GM23338 (cell line): ENCODE measurements around the gene EFCC1.

Experiments
- CREB1 ChIP-seq: fragments of 250-450 bp; sonication (Bioruptor Pico); IDR thresholded peaks from 2 replicates; pipeline ENCODE4 v1.5.0; 2020; ENCODE audit warnings: low read depth, mild to moderate bottlenecking, moderate library complexity
- EZH2 ChIP-seq: fragments of 200-600 bp; sonication (generic); IDR thresholded peaks from one replicate; pipeline ENCODE4 v1.8.0; 2017; ENCODE audit warnings: antibody characterized with exemption, mild to moderate bottlenecking, low read depth; ENCODE audit not compliant: unreplicated experiment
- EZH2phosphoT487 ChIP-seq: fragments of 200-600 bp; sonication (generic); IDR thresholded peaks from one replicate; pipeline ENCODE4 v1.8.1; 2018; ENCODE audit warnings: antibody characterized with exemption; ENCODE audit not compliant: unreplicated experiment
- JUNB ChIP-seq: IDR thresholded peaks from one replicate; pipeline ENCODE4 v1.6.1; 2016; ENCODE audit warnings: antibody characterized with exemption; ENCODE audit not compliant: unreplicated experiment
- POLR2AphosphoS5 ChIP-seq: IDR thresholded peaks from 2 replicates; pipeline ENCODE4 v1.6.1; 2016; ENCODE audit warnings: antibody characterized with exemption, low read depth
- TF ChIP-seq, protein P1 (sequence below), 2 experiments: fragments of 200-600 bp in 1 of 2; sonication (generic) in 1 of 2; conservative IDR thresholded peaks; 2 replicates each; pipeline versions ENCODE4 v1.5.1 to v1.6.1; 2016 to 2017; ENCODE audit warnings: antibody characterized with exemption in 2 of 2, low read depth in 2 of 2, mild to moderate bottlenecking in 2 of 2, moderate library complexity in 1 of 2
- TF ChIP-seq, protein P2 (sequence below): IDR thresholded peaks from 2 replicates; pipeline ENCODE4 v1.6.1; 2016; ENCODE audit warnings: antibody characterized with exemption
- TF ChIP-seq, protein P3 (sequence below): IDR thresholded peaks from one replicate; pipeline ENCODE4 v1.6.1; 2018; ENCODE audit warnings: antibody characterized with exemption; ENCODE audit not compliant: unreplicated experiment

DNA sequence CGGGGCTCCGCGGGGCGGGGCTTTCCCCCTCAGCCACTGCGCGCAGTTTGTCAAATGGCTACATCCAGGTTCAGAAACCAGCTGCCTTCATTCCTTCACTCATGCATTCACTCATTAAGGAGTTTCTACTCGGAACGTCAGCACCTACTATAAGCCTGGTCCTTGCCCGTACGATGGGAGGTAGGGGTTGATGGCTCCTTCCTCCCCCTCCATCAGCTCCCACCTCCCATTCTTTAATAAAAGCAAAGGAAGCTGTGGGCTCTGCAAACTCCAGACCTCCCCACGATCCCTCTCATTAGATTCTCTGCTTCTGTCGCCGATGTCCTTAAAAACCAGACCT is 7.0 kb upstream of the EFCC1 start:
- TF ChIP-seq EZH2phosphoT487, result no peak
- TF ChIP-seq, protein P1, sequence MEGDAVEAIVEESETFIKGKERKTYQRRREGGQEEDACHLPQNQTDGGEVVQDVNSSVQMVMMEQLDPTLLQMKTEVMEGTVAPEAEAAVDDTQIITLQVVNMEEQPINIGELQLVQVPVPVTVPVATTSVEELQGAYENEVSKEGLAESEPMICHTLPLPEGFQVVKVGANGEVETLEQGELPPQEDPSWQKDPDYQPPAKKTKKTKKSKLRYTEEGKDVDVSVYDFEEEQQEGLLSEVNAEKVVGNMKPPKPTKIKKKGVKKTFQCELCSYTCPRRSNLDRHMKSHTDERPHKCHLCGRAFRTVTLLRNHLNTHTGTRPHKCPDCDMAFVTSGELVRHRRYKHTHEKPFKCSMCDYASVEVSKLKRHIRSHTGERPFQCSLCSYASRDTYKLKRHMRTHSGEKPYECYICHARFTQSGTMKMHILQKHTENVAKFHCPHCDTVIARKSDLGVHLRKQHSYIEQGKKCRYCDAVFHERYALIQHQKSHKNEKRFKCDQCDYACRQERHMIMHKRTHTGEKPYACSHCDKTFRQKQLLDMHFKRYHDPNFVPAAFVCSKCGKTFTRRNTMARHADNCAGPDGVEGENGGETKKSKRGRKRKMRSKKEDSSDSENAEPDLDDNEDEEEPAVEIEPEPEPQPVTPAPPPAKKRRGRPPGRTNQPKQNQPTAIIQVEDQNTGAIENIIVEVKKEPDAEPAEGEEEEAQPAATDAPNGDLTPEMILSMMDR (conservative IDR thresholded peaks at IDR 0.05; ENCODE audit: low read depth in 2 of 2), result no peak
- no peak for TF ChIP-seq EZH2
- no peak for TF ChIP-seq JUNB
- TF ChIP-seq POLR2AphosphoS5, result no peak
- TF ChIP-seq, protein P2, sequence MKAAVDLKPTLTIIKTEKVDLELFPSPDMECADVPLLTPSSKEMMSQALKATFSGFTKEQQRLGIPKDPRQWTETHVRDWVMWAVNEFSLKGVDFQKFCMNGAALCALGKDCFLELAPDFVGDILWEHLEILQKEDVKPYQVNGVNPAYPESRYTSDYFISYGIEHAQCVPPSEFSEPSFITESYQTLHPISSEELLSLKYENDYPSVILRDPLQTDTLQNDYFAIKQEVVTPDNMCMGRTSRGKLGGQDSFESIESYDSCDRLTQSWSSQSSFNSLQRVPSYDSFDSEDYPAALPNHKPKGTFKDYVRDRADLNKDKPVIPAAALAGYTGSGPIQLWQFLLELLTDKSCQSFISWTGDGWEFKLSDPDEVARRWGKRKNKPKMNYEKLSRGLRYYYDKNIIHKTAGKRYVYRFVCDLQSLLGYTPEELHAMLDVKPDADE, result no peak
- no peak for TF ChIP-seq CREB1 (CRISPR knock-in tag)
- TF ChIP-seq, protein P3, sequence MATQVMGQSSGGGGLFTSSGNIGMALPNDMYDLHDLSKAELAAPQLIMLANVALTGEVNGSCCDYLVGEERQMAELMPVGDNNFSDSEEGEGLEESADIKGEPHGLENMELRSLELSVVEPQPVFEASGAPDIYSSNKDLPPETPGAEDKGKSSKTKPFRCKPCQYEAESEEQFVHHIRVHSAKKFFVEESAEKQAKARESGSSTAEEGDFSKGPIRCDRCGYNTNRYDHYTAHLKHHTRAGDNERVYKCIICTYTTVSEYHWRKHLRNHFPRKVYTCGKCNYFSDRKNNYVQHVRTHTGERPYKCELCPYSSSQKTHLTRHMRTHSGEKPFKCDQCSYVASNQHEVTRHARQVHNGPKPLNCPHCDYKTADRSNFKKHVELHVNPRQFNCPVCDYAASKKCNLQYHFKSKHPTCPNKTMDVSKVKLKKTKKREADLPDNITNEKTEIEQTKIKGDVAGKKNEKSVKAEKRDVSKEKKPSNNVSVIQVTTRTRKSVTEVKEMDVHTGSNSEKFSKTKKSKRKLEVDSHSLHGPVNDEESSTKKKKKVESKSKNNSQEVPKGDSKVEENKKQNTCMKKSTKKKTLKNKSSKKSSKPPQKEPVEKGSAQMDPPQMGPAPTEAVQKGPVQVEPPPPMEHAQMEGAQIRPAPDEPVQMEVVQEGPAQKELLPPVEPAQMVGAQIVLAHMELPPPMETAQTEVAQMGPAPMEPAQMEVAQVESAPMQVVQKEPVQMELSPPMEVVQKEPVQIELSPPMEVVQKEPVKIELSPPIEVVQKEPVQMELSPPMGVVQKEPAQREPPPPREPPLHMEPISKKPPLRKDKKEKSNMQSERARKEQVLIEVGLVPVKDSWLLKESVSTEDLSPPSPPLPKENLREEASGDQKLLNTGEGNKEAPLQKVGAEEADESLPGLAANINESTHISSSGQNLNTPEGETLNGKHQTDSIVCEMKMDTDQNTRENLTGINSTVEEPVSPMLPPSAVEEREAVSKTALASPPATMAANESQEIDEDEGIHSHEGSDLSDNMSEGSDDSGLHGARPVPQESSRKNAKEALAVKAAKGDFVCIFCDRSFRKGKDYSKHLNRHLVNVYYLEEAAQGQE, result no peak
